OCI-LY1 (cell line): ENCODE results near the gene RETNLB.

Source experiments
- CTCF ChIP-seq: fragments of 200-600 bp; sonication (generic), shearing (Covaris generic); IDR thresholded peaks from 2 replicates; pipeline ENCODE4 v1.5.1; 2017; ENCODE audit warnings: mild to moderate bottlenecking, antibody characterized with exemption, low read length, moderate library complexity, mixed read lengths
- EZH2 ChIP-seq: fragments of 200-600 bp; sonication (generic), shearing (Covaris generic); IDR thresholded peaks from 2 replicates; pipeline ENCODE4 v1.8.0; 2017; ENCODE audit warnings: borderline replicate concordance, mixed run types, mild to moderate bottlenecking, antibody characterized with exemption, low read length, moderate library complexity, mixed read lengths

GRCh38 chr3:108742929-108743328 lies 14.3 kb downstream of the RETNLB start:
- TF ChIP-seq CTCF = no peak
- no peak for TF ChIP-seq EZH2
